Measurements from ENCODE around the gene RGS8. TPM values are rescaled to one million over a fixed set of nuclear protein-coding genes. Genes with fewer than 3 reads are reported as not detected.

The RGS8 gene
- total and polyA plus RNA-seq, 2 of the 4 experiments (the other 2 are of a cell fraction): not detected

Other genes with a start within 250 kb of the RGS8 start
- gene RGSL1, start 234.4 kb downstream of the RGS8 start, total RNA-seq (2012; rRNA removed): not detected in 2 replicates
- not detected in 2 replicates for gene RGSL1, start 234.4 kb downstream of the RGS8 start, polyA plus RNA-seq (2012; rRNA removed)
- gene RNASEL, start 95.3 kb downstream of the RGS8 start, total RNA-seq (2012; rRNA removed): 6.4 and 6.5 TPM in 2 replicates
- gene RNASEL, start 95.3 kb downstream of the RGS8 start, polyA plus RNA-seq (2012; rRNA removed): 1.8 and 2.5 TPM in 2 replicates
- 0.18 and 0.28 TPM in 2 replicates for gene RGS16, start 80.2 kb downstream of the RGS8 start, total RNA-seq (2012; rRNA removed)
- gene RGS16, start 80.2 kb downstream of the RGS8 start, polyA plus RNA-seq (2012; rRNA removed): 0.15 and 0.16 TPM in 2 replicates
- 0.36 and 0.83 TPM in 2 replicates for gene NPL, start 105.2 kb upstream of the RGS8 start, total RNA-seq (2012; rRNA removed)
- gene NPL, start 105.2 kb upstream of the RGS8 start, polyA plus RNA-seq (2012; rRNA removed): 0.63 and 0.68 TPM in 2 replicates
- 211 and 234 TPM in 2 replicates for gene DHX9, start 154.8 kb upstream of the RGS8 start, total RNA-seq (2012; rRNA removed)
- 108 and 119 TPM in 2 replicates for gene DHX9, start 154.8 kb upstream of the RGS8 start, polyA plus RNA-seq (2012; rRNA removed)

Measured in IMR-90 (cell line).